Keratinocyte (primary cell): ENCODE measurements around the gene ZBTB20. TPM values are rescaled to one million over a fixed set of nuclear protein-coding genes. Genes with fewer than 3 reads are reported as not detected.

ENCODE experiments used
- DNase-seq: peaks from one replicate; pipeline ENCODE4 v3.0.0-alpha.2; 2011; ENCODE audit warnings: low read depth, missing footprints, low spot score
- FAIRE-seq: peaks from 2 replicates; lab custom pipeline; 2011; peaks lifted over from hg19 to GRCh38; lab: Jason Lieb, UNC
- H2AFZ ChIP-seq: 2 replicates; pipeline ENCODE4 v1.6.0; 2012; ENCODE audit warnings: low read length, control low read depth, inconsistent platforms; ENCODE audit not compliant: control insufficient read depth
- H3K27ac ChIP-seq: 2 replicates; pipeline ENCODE4 v1.5.1; 2011; ENCODE audit warnings: low read length; ENCODE audit not compliant: control insufficient read depth, insufficient read depth
- H3K27me3 ChIP-seq: 3 replicates; pipeline ENCODE4 v1.6.0; 2011; ENCODE audit warnings: low read length; ENCODE audit not compliant: control insufficient read depth, insufficient read depth; ENCODE audit errors: extremely low read depth
- H3K36me3 ChIP-seq, 2 experiments: 2 replicates in 1 of 2; 3 replicates in 1 of 2; pipeline ENCODE4 v1.5.1; 2011; ENCODE audit warnings: low read length in 2 of 2, mild to moderate bottlenecking in 1 of 2; ENCODE audit not compliant: control insufficient read depth in 2 of 2, insufficient read depth in 2 of 2; ENCODE audit errors: extremely low read depth in 1 of 2
- H3K4me1 ChIP-seq: 3 replicates; pipeline ENCODE4 v1.5.1; 2011; ENCODE audit warnings: low read length; ENCODE audit not compliant: control insufficient read depth, insufficient read depth; ENCODE audit errors: extremely low read depth
- H3K4me2 ChIP-seq: 3 replicates; pipeline ENCODE4 v1.6.0; 2011; ENCODE audit warnings: low read depth, low read length; ENCODE audit not compliant: control insufficient read depth, insufficient read depth; ENCODE audit errors: extremely low read depth
- H3K4me3 ChIP-seq, 3 experiments: fragments of 200-600 bp in 1 of 3; sonication (generic) in 1 of 3; 2 replicates in 2 of 3; 3 replicates in 1 of 3; pipeline ENCODE4 v1.5.1; 2011 to 2016; ENCODE audit warnings: low read length in 3 of 3, mild to moderate bottlenecking in 3 of 3, control low read depth in 2 of 3, inconsistent platforms in 1 of 3, low read depth in 1 of 3, mixed read lengths in 1 of 3, mixed run types in 1 of 3, moderate library complexity in 1 of 3; ENCODE audit not compliant: control insufficient read depth in 2 of 3, insufficient read depth in 2 of 3; ENCODE audit errors: extremely low read depth in 1 of 3
- H3K79me2 ChIP-seq: 2 replicates; pipeline ENCODE4 v1.6.0; 2012; ENCODE audit warnings: low read length; ENCODE audit not compliant: control insufficient read depth, insufficient read depth
- H3K9ac ChIP-seq: 3 replicates; pipeline ENCODE4 v1.6.0; 2011; ENCODE audit warnings: low read length; ENCODE audit not compliant: control insufficient read depth, insufficient read depth; ENCODE audit errors: extremely low read depth
- H3K9me1 ChIP-seq: 3 replicates; pipeline ENCODE4 v1.6.0; 2011; ENCODE audit warnings: low read length; ENCODE audit not compliant: control insufficient read depth, insufficient read depth; ENCODE audit errors: extremely low read depth
- H3K9me3 ChIP-seq: 2 replicates; pipeline ENCODE4 v1.5.1; 2012; ENCODE audit warnings: low read depth, low read length; ENCODE audit not compliant: control insufficient read depth
- H4K20me1 ChIP-seq: 3 replicates; pipeline ENCODE4 v1.6.0; 2011; ENCODE audit warnings: low read length; ENCODE audit not compliant: control insufficient read depth, insufficient read depth; ENCODE audit errors: extremely low read depth
- EZH2 ChIP-seq: IDR thresholded peaks from one replicate; pipeline ENCODE4 v1.6.1; 2012; ENCODE audit warnings: inconsistent platforms, mild to moderate bottlenecking, low read length, moderate library complexity
- dilution Hi-C: fragments of 300-500 bp; cut with MboI; formaldehyde crosslinking; loops from one replicate; pipeline ENCODE4 v1.7.0; 2020; ENCODE audit warnings: low sequenced_read_pairs; ENCODE audit not compliant: extremely low pct_ligation_motif_present
- polyA plus RNA-seq, 5 experiments: library from polyadenylated mRNA; depleted of rRNA in 3 of 5; stranded (reverse) in 3 of 5; stranded (forward) in 1 of 5; unstranded in 1 of 5; fragments of >200 nt; gene quantifications; 1 replicate in 1 of 5; 2 replicates in 3 of 5; 3 replicates in 1 of 5; pipeline versions ENCODE4 v1.2.1 to v1.2.3, GENCODE V29; 2011 to 2012; ENCODE audit warnings: missing spikeins in 2 of 5, low read depth in 1 of 5, low replicate concordance in 1 of 5
- TF ChIP-seq, protein P1 (sequence below), 3 experiments: IDR thresholded peaks in 1 of 3; conservative IDR thresholded peaks in 1 of 3; optimal IDR thresholded peaks in 1 of 3; 2 replicates in 2 of 3; 3 replicates in 1 of 3; pipeline versions ENCODE3 to v1.5.1; 2011; ENCODE audit warnings: low read length in 3 of 3, mild to moderate bottlenecking in 3 of 3, moderate library complexity in 2 of 3, control low read depth in 1 of 3, inconsistent platforms in 1 of 3; ENCODE audit not compliant: insufficient read depth in 2 of 3; ENCODE audit errors: extremely low read depth in 1 of 3

Gene ZBTB20
- polyA plus RNA-seq, 1 donor (not counting 4 experiments of a cell fraction or from before 2014, with no cell fraction given): 0.52 TPM

DNA sequence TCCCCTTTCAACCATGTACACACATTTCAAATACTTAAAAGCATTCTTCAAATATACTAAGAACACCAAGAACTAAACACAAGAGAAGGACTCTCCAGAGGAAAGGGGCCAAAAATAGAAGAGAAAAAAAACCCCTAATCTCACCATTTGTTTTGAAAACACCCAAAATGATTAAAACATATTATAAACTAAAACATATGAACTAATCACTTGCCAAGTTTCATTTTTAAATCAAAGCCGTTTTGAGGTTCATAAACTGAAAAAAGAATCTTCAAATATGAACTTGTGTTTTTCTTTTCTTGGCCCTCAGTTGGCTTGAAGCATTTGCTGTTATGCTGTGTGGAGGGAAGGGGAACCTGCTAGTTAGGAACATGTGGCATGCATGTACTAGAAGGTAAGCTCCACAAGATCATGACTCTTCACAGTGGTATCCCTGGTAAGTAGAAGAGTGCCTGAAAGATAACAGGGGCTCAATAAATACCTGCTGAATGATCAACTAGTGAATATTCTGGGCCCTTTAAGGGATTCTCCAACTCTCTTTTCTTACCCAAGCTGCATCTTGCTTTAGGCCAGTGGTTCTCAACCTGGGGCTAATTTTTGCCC, 628.8 kb downstream of the ZBTB20 start:
- Histone ChIP-seq H2AFZ (no peak overlapping the region), H3K36me3 (no peaks in the 10 kb centered on the region), H3K9me3 (no peaks in the 10 kb centered on the region), H3K79me2 (no peaks in the 10 kb centered on the region), H4K20me1 (no peaks in the 10 kb centered on the region), H3K9me1 (no peaks in the 10 kb centered on the region), H3K27ac (no peak overlapping the region), H3K4me1 (peaks cover 2% of the 10 kb centered on the region), H3K4me2 (no peak overlapping the region), H3K9ac (no peak overlapping the region), H3K4me3 (no peak overlapping the region), H3K27me3 (no peaks in the 10 kb centered on the region)
- dilution Hi-C loops: no loop called here
- DNase-seq: no peak
- TF ChIP-seq EZH2: no peak
- TF ChIP-seq, protein P1, sequence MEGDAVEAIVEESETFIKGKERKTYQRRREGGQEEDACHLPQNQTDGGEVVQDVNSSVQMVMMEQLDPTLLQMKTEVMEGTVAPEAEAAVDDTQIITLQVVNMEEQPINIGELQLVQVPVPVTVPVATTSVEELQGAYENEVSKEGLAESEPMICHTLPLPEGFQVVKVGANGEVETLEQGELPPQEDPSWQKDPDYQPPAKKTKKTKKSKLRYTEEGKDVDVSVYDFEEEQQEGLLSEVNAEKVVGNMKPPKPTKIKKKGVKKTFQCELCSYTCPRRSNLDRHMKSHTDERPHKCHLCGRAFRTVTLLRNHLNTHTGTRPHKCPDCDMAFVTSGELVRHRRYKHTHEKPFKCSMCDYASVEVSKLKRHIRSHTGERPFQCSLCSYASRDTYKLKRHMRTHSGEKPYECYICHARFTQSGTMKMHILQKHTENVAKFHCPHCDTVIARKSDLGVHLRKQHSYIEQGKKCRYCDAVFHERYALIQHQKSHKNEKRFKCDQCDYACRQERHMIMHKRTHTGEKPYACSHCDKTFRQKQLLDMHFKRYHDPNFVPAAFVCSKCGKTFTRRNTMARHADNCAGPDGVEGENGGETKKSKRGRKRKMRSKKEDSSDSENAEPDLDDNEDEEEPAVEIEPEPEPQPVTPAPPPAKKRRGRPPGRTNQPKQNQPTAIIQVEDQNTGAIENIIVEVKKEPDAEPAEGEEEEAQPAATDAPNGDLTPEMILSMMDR (optimal IDR thresholded peaks at IDR 0.05 in 1 of 3, IDR thresholded peaks at IDR 0.05 in 1 of 3, conservative IDR thresholded peaks at IDR 0.05 in 1 of 3; ENCODE audit: extremely low read depth in 1 of 3, insufficient read depth in 2 of 3, low read length in 3 of 3): no peak
- FAIRE-seq: no peak

GRCh38 chr3:114510201-114510600, 636.9 kb downstream of the ZBTB20 start:
- H3K4me3 ChIP-seq: no peak overlapping the region
- H3K9me3 ChIP-seq: no peaks in the 10 kb centered on the region
- TF ChIP-seq, protein P1 (optimal IDR thresholded peaks at IDR 0.05 in 1 of 3, IDR thresholded peaks at IDR 0.05 in 1 of 3, conservative IDR thresholded peaks at IDR 0.05 in 1 of 3; ENCODE audit: extremely low read depth in 1 of 3, insufficient read depth in 2 of 3, low read length in 3 of 3): no peak
- no peak for TF ChIP-seq EZH2
- H4K20me1 ChIP-seq: no peaks in the 10 kb centered on the region
- no peak for DNase-seq
- no peaks in the 10 kb centered on the region for H3K27me3 ChIP-seq
- no peaks in the 10 kb centered on the region for H3K9me1 ChIP-seq
- H3K27ac ChIP-seq: no peak overlapping the region
- H2AFZ ChIP-seq: no peak overlapping the region
- no peak for FAIRE-seq
- no peak overlapping the region for H3K4me2 ChIP-seq
- no peaks in the 10 kb centered on the region for H3K36me3 ChIP-seq
- H3K9ac ChIP-seq: no peak overlapping the region
- dilution Hi-C loops: no loop called here
- peaks cover 1% of the 10 kb centered on the region for H3K4me1 ChIP-seq
- H3K79me2 ChIP-seq: no peaks in the 10 kb centered on the region
